HG02870 (cell line): ENCODE data around the gene FBP1.
"Not testable (repeated sequence)": the region's sequence is repeated elsewhere in the genome, so short reads cannot be mapped to it uniquely, and the experiment has no call there.

Experiments used
- ATAC-seq: cut with Tn5 transposase; IDR thresholded peaks from one replicate; pipeline ENCODE4 v1.9.1; 2021; ENCODE audit warnings: mild to moderate bottlenecking, moderate library complexity; ENCODE audit not compliant: unreplicated experiment

FBP1 gene

DNA sequence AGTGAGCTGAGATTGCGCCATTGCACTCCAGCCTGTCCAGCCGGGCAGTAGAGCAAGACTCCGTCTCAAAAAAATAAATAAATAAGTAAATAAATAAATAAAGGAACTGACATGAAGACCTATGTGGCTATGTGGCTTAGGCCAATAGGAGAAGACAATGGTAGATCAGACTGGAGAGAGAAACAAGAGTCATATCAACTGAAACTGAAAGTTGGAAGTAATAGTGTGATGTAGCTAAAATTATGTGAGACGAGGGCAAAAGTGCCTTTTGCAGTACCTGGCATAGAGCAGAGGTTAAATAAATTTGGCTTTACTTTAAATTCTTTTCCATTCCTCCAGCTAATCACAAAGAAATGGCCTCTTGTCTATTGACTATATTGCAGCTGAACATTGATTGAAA lies 53.0 kb downstream of the FBP1 start:
- no peak for ATAC-seq

- ATAC-seq, result no peak
Observed at GRCh38 chr9:94584555-94584954, 54.8 kb downstream of the FBP1 start.

DNA sequence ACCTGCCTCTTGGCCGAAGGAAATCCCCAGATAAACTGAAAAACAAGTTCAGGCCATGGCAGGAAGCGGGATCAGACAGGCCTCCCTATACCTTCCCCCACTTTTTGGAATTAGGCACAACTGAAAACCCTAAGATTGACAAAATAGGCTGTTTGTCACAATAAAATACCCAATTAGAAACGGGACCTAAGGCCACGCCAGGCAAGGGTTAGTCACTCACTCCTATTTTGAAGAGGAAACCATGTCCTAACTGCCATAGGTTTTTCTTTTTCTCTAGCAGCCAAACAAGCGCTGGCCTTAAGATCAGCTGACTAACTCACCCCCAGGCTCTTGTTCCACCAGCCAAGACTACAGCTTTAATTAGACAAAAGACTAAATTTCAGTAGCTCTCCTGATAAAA lies 57.6 kb downstream of the FBP1 start:
- ATAC-seq, result no peak

- ATAC-seq, result no peak
Observed at GRCh38 chr9:94577571-94577970, 61.7 kb downstream of the FBP1 start.

DNA sequence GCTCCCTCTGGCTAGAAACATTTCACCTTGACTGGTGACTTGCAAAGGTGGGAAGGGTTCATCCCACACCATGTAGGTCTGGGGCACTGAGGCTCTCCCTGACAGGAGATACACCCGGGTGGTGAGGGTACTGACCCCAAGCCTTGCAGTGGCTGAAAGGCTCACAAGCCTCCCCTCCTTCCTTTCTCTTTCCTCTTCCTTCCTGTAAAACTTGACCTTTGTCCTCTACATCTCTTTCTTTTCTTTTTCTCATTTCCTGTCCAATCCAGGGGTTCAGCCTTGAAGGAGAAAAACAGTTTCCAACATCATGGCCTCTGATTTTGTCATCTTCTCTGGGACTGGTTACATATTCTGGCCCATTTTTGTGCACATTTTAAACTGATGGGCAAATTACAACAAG lies 62.3 kb downstream of the FBP1 start:
- ATAC-seq, result no peak

DNA sequence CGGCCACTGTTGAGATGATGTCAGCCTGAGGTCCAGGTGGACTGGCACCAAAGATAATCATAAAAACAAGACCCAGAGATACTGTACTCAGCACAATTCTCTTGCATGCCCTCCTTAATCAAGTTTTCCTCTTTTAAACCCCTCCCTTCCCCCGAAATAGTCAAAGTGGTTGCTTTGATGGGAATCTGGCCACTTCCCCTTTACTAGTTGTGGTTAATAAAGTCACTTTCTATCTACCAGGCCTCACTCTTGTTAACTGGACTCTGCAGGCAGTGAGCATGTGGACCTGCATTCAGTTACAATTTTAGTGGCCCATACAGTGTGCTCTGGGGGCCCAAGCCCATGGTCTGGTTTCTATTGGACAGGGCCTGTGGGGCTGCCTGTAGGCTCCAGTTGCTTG lies 63.2 kb downstream of the FBP1 start:
- no peak for ATAC-seq

GRCh38 chr9:94568972-94569712 lies 70.2 kb downstream of the FBP1 start:
- ATAC-seq, result no peak

DNA sequence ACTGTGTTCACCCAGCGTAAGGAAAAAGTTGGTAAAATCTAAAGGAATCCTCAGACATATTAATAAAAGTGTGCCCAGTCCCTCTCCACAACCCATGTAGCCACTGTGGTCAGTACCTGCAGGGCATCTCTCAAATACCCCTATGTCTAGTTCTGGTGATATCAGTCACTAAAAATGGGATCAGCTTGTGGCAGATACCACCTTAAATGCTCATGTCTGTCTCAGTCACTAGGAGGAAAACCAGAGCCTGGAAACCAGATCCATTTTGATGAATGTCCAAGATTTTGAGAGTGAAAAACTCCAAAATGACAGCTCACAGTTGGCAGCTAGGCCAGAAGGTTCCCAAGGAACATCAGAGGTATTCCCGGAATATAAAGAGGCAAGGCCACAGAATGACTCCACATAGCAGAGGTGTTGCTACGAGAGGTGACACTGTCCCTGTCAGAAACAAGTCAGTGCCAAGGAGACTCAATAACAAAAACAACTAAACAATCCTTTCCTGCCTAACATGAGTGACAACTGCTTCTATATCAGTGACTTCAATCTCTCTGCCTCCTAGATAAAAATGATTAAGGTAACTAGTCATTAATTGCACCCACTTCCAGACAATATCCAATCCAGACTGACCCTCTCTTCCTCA lies 70.9 kb downstream of the FBP1 start:
- ATAC-seq, result no peak

GRCh38 chr9:94567271-94567670 lies 72.0 kb downstream of the FBP1 start:
- ATAC-seq, result no peak

GRCh38 chr9:94566550-94566949 lies 72.8 kb downstream of the FBP1 start:
- ATAC-seq, result no peak

DNA sequence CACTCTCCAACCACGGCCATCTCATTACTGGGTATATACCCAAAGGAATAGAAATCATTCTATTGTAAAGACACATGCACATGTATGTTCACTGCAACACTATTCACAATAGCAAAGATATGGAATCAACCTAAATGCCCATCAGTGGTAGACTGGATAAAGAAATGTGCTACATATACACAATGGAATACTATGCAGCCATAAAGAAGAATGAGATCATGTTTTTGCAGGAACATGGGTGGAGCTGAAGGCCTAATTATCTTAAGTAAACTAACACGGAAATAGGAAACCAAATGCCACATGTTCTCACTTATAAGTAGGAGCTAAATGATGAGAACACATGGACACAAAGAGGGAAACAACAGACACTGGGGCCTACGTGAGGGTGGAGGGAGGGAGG lies 75.0 kb downstream of the FBP1 start:
- not testable (repeated sequence) for ATAC-seq

- no peak for ATAC-seq
Observed at GRCh38 chr9:94563548-94563947, 75.8 kb downstream of the FBP1 start.

DNA sequence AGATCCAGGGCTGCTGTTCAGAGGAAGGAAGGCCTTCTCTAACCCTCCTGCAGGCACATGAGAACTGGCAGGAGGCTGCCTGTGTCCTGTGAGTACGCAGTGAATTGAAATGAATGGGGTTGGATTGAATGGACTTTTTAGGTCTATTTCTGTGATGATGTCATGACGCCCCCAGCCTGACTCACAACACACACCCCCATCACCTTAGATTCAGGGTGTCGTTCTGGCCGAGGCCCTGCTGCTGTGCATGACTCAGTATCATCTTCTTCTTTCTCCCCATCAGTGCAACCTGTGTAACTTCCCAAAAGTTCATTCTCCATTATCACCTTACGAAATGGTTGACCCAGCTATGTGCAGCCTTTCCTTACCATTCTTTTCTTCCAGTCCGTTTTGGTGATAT lies 79.1 kb downstream of the FBP1 start:
- ATAC-seq, result no peak

GRCh38 chr9:94557376-94557775 lies 81.9 kb downstream of the FBP1 start:
- no peak for ATAC-seq

GRCh38 chr9:94554439-94555331 lies 84.6 kb downstream of the FBP1 start, which contains the start of gene PCAT7:
Gene PCAT7, plus strand, starts transcription at chr9:94555083.
- no peak for ATAC-seq

GRCh38 chr9:94554078-94554438 lies 85.3 kb downstream of the FBP1 start:
- no peak for ATAC-seq
